ENCODE results near the gene NR2F2. TPM values are rescaled to one million over a fixed set of nuclear protein-coding genes. Genes with fewer than 3 reads are reported as not detected.
"Not testable (repeated sequence)": the region's sequence is repeated elsewhere in the genome, so short reads cannot be mapped to it uniquely, and the experiment has no call there.

The NR2F2 gene
- total RNA-seq, 2 experiments from 2014 or later: not detected

DNA sequence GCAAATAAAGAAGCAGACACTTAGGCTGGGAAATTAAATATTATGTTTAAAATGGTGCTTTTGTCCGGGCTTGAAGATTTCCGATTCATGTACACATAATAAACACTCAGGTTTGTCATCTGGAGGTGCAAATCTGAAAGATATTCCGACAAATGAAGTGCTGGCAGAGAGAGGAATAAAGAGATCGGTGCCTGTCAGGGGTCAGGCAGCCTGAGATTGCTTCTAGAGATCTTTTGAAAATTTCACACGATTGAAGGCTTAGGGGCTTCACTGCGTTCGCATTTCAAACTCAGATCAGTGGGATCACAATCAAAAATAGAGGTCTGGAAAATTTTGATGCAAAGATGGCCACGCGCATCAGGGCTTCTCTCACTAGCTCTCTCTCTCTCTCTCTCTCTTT, 33.2 kb downstream of the NR2F2 start:
- no peak for DNase-seq
- Mint-ChIP-seq H3K4me3 (no peak overlapping the region), H3K9me3 (ENCODE audit: insufficient read depth) (no peaks in the 10 kb centered on the region), H3K4me1 (ENCODE audit: low read depth) (peaks cover 2% of the 10 kb centered on the region), H3K36me3 (ENCODE audit: low read depth) (peaks cover 9% of the 10 kb centered on the region), H3K27ac (no peak overlapping the region), H3K27me3 (ENCODE audit: low read depth) (peaks cover 87% of the 10 kb centered on the region)
- ChIA-PET CTCF (interaction anchor here (1.1 to 1.4 kb wide), 2 partner anchors 37 to 47 kb away, joined by 3 to 5 read pairs; no protein-coding TSS in a partner anchor), POLR2A (no interaction called here)
- no peak for ATAC-seq

DNA sequence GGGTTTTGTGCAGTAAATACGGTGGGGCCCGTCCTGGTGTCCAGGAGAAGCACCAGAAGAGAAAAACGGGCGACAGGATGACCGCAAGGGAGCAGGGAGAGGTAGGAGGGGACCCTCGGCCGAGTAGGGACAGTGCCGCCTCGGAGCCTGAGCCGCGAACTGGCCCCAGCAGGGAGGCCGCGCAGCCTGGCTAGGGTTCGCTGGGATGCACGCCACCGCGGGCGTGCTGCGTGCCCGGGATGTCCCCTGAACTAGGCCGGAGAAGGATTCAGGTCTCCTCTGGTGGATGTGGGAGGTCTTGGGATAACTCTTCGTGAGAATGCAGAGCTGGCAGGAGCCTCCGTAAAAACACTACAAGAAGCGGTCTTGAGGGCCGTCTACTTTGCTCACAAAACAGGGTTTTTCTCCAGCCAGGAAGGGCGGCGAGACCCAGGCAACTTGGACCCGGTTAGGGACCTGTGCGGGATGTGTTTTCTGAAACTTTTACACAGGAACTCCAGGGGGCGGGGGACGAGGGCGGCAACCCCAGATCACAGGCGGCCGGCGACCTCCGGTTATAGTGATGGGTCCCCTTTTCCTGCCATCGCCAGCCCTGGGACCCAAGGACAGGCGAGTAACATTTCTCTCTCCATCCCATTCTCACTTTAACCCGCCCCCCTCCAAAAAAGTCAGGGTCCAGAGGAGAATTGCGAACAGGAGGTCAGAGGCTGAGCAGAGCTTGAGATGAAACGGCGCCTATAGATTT, 35.5 kb downstream of the NR2F2 start:
- POLR2A ChIA-PET: no interaction called here
- H3K36me3 Mint-ChIP-seq (ENCODE audit: low read depth): peaks cover 9% of the 10 kb centered on the region
- peaks cover 88% of the 10 kb centered on the region for H3K27me3 Mint-ChIP-seq (ENCODE audit: low read depth)
- ATAC-seq (no peak), DNase-seq (no peak)
- no peaks in the 10 kb centered on the region for H3K9me3 Mint-ChIP-seq (ENCODE audit: insufficient read depth)
- no peaks in the 10 kb centered on the region for H3K4me1 Mint-ChIP-seq (ENCODE audit: low read depth)
- H3K4me3 Mint-ChIP-seq: no peak overlapping the region
- no peak overlapping the region for H3K27ac Mint-ChIP-seq
- CTCF ChIA-PET: interaction anchor here (1.1 to 2.2 kb wide), 2 partner anchors 8 to 25 kb away, joined by 3 to 10 read pairs; no protein-coding TSS in a partner anchor

DNA sequence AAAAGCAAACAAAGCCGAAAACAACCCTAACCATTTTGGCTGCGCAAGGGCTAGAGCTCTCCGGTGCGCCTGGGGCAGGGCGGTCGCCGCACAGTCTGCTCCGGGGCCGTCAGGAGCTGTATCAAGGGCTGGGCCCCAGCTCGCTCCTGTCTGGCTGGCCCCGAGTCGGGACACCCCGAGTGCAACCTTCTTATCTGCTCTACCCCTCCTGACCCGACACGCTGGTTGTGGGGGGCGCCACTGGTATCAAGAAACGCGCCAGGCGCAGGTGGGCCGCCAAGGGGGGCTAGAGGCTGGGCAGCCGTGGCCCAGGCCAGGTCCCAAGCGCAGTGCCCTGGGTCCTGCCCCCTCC, 36.0 kb downstream of the NR2F2 start:
- peaks cover 9% of the 10 kb centered on the region for H3K36me3 Mint-ChIP-seq (ENCODE audit: low read depth)
- H3K4me3 Mint-ChIP-seq: no peak overlapping the region
- no peak for ATAC-seq

GRCh38 chr15:96367311-96368200, 37.1 kb downstream of the NR2F2 start:
- Mint-ChIP-seq H3K27me3 (ENCODE audit: low read depth) (peaks cover 74% of the 10 kb centered on the region), H3K36me3 (ENCODE audit: low read depth) (peaks cover 7% of the 10 kb centered on the region), H3K27ac (no peak overlapping the region), H3K4me3 (peak overlapping the region; percentile 4), H3K4me1 (ENCODE audit: low read depth) (no peaks in the 10 kb centered on the region), H3K9me3 (ENCODE audit: insufficient read depth) (no peaks in the 10 kb centered on the region)
- ATAC-seq: no peak
- DNase-seq: no peak
- CTCF ChIA-PET: interaction anchor here (2.2 kb wide), 1 partner anchor 10 kb away, joined by 10 read pairs; no protein-coding TSS in a partner anchor
- POLR2A ChIA-PET: no interaction called here

More for the DNA sequence above, 36.0 kb downstream of the NR2F2 start:
- Mint-ChIP-seq H3K9me3 (ENCODE audit: insufficient read depth) (no peaks in the 10 kb centered on the region), H3K27me3 (ENCODE audit: low read depth) (peaks cover 83% of the 10 kb centered on the region), H3K27ac (no peak overlapping the region), H3K4me1 (ENCODE audit: low read depth) (no peaks in the 10 kb centered on the region)
- DNase-seq: no peak
- CTCF ChIA-PET: interaction anchor here (1.1 to 2.2 kb wide), 2 partner anchors 9 to 26 kb away, joined by 3 to 10 read pairs; no protein-coding TSS in a partner anchor
- POLR2A ChIA-PET: no interaction called here

DNA sequence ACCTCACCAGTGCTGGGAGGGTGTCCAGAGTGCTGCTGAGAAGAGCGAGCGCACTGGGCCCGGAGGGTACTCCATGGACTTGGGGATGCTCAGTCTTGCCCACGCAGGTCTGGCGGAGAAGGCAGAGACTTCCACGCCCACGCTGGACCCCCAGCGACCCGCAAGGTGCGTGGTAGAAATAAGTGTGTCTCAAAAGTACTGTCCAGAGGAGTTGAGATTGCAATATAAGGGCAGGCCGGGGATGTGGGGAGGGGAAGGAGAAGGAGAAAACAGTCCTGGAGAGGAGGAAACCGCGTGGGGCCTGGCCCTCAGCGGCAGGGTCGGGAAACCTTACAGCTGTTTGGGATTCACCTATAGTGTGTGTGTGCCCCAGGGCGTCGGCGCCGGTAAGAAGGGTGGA, 38.9 kb downstream of the NR2F2 start:
- Mint-ChIP-seq H3K27me3 (ENCODE audit: low read depth) (peaks cover 56% of the 10 kb centered on the region), H3K4me1 (ENCODE audit: low read depth) (no peaks in the 10 kb centered on the region), H3K9me3 (ENCODE audit: insufficient read depth) (no peaks in the 10 kb centered on the region), H3K36me3 (ENCODE audit: low read depth) (peaks cover 3% of the 10 kb centered on the region), H3K4me3 (no peak overlapping the region), H3K27ac (no peak overlapping the region)
- ChIA-PET POLR2A (no interaction called here), CTCF (no interaction called here)
- no peak for DNase-seq
- no peak for ATAC-seq

DNA sequence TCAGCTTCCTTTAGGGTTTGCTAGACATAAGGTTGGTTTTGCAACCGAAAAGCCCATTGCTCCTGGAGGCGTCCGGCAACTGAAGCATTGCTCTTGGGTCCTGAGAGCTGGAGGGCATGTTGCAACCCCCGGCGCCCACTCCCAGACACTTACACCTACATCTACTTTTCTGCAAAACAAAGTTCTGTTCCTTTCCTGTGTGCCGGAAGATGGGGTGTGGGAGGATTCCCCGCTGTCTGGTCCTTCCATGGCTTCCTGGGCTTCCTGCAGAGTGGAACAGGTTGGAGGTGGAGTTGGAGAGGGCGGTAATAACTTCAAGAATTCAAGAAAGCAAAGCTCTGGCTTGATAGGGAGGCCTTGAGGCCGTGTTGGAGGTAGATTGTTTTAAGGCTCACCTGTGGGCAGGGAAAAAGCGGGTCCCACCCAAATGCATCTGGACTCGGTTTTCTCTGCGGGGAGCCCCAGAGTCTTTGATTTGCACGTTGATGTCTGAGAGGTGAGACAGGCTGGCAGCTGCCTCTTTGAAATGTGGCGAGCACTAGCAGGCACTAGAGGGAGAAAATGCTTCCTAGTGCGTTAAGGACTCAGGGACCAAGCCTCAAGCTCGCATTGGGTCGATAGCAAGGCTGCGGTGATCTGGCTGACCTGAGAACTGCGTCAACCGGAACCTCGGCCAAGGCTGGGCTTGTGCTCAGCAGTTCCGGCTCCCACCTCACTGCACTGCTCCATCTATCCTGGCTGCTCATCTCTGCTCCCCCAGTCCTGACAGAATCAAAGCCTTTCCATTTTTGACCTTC, 39.5 kb downstream of the NR2F2 start:
- DNase-seq (no peak), ATAC-seq (no peak)
- H3K27ac Mint-ChIP-seq: no peak overlapping the region
- H3K9me3 Mint-ChIP-seq (ENCODE audit: insufficient read depth): no peaks in the 10 kb centered on the region
- no peak overlapping the region for H3K4me3 Mint-ChIP-seq
- peaks cover 3% of the 10 kb centered on the region for H3K36me3 Mint-ChIP-seq (ENCODE audit: low read depth)
- peaks cover 50% of the 10 kb centered on the region for H3K27me3 Mint-ChIP-seq (ENCODE audit: low read depth)
- ChIA-PET POLR2A (no interaction called here), CTCF (interaction anchor here (0.9 kb wide), 1 partner anchor 12 kb away, joined by 4 read pairs; no protein-coding TSS in a partner anchor)
- H3K4me1 Mint-ChIP-seq (ENCODE audit: low read depth): no peaks in the 10 kb centered on the region

- no peak overlapping the region for H3K4me3 Mint-ChIP-seq
- ATAC-seq (no peak), DNase-seq (no peak)
- peaks cover 3% of the 10 kb centered on the region for H3K9me3 Mint-ChIP-seq (ENCODE audit: insufficient read depth)
- ChIA-PET CTCF (no interaction called here), POLR2A (no interaction called here)
- no peak overlapping the region for H3K27ac Mint-ChIP-seq
- peaks cover 26% of the 10 kb centered on the region for H3K27me3 Mint-ChIP-seq (ENCODE audit: low read depth)
- H3K4me1 Mint-ChIP-seq (ENCODE audit: low read depth): no peaks in the 10 kb centered on the region
- peaks cover 2% of the 10 kb centered on the region for H3K36me3 Mint-ChIP-seq (ENCODE audit: low read depth)
These were observed 42.1 kb downstream of the NR2F2 start for GRCh38 chr15:96372554-96372953.

DNA sequence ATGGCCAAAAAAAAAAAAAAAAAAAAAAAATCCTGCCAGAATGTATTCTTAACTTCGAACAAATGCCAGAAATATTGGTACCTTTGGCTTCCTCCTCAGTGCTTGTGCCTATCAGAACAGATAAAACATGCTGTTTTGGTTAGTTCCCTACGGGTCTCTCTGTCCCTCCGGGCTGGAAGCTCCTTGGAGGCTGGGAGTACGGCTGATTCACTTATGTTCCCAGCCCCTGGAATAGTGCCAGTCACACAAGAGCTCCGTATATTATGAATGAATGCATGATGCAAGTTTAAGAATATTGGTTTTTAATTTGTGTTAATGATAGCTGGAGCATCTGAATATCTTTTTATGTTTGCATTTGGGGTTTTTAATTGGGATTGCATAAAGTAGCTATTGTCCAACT, 44.0 kb downstream of the NR2F2 start:
- POLR2A ChIA-PET: interaction anchor here (0.6 kb wide), 1 partner anchor 459 kb away, joined by 3 read pairs; no protein-coding TSS in a partner anchor

DNA sequence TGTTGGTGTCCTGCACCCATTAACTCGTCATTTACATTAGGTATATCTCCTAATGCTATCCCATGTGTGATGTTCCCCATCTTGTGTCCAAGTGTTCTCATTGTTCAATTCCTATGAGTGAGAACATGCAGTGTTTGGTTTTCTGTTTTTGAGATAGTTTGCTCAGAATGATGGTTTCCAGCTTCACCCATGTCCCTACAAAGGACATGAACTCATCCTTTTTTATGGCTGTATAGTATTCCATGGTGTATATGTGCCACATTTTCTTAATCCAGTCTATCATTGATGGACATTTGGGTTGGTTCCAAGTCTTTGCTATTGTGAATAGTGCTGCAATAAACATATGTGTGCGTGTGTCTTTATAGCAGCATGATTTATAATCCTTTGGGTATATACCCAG, 49.1 kb downstream of the NR2F2 start:
- H3K4me3 Mint-ChIP-seq; H3K27me3 Mint-ChIP-seq (ENCODE audit: low read depth); CTCF ChIA-PET; DNase-seq; POLR2A ChIA-PET; H3K36me3 Mint-ChIP-seq (ENCODE audit: low read depth); ATAC-seq; H3K9me3 Mint-ChIP-seq (ENCODE audit: insufficient read depth); H3K27ac Mint-ChIP-seq; H3K4me1 Mint-ChIP-seq (ENCODE audit: low read depth): not testable (repeated sequence)

More for the DNA sequence above, 44.0 kb downstream of the NR2F2 start:
- peaks cover 3% of the 10 kb centered on the region for H3K9me3 Mint-ChIP-seq (ENCODE audit: insufficient read depth)
- no peaks in the 10 kb centered on the region for H3K36me3 Mint-ChIP-seq (ENCODE audit: low read depth)
- no peaks in the 10 kb centered on the region for H3K4me1 Mint-ChIP-seq (ENCODE audit: low read depth)
- no peak overlapping the region for H3K4me3 Mint-ChIP-seq
- peaks cover 12% of the 10 kb centered on the region for H3K27me3 Mint-ChIP-seq (ENCODE audit: low read depth)
- no peak overlapping the region for H3K27ac Mint-ChIP-seq
- DNase-seq (no peak), ATAC-seq (no peak)
- CTCF ChIA-PET: no interaction called here

DNA sequence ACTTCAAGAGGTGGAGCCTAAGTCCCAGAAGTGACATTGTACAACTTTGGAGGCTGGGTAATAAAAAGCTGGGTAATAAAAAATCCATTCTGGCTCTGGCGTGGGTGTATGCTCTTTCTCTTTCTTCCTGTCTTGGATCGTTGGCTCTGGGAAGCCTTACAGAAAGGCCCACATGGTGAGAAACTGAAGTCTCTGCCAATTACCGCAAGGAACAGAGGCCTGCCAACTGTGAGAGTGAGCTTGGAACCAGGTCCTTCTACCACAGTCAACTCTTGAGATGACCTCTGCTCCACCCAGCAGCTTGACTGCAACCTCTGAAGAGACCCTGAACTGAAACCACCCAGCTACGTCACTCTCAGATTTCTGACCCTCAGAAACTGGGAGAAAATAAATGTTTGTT, 51.0 kb downstream of the NR2F2 start:
- POLR2A ChIA-PET: no interaction called here
- H3K9me3 Mint-ChIP-seq (ENCODE audit: insufficient read depth): peaks cover 7% of the 10 kb centered on the region
- CTCF ChIA-PET: no interaction called here
- ATAC-seq (no peak), DNase-seq (no peak)
- no peaks in the 10 kb centered on the region for H3K27me3 Mint-ChIP-seq (ENCODE audit: low read depth)
- H3K27ac Mint-ChIP-seq: no peak overlapping the region
- no peak overlapping the region for H3K4me3 Mint-ChIP-seq
- no peaks in the 10 kb centered on the region for H3K36me3 Mint-ChIP-seq (ENCODE audit: low read depth)
- H3K4me1 Mint-ChIP-seq (ENCODE audit: low read depth): no peaks in the 10 kb centered on the region

DNA sequence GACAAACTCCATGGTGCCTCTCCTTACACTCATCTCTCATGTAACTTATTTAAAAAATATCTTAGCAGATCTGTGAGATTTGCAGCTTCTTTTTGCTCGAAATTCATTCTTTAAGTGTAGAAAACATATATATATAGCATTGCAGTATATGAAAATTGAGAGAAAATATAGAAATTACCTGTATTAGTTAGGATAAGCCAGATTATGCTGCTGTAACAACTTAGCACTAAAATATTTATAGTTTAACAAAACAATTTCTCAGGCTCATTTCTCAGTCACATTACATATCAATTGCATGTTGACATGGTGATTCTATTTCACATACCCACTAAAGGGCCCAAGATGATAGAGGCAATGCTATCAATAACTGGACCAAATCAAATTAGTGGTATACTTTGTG, 54.7 kb downstream of the NR2F2 start:
- H3K27me3 Mint-ChIP-seq (ENCODE audit: low read depth): no peaks in the 10 kb centered on the region
- no peak overlapping the region for H3K27ac Mint-ChIP-seq
- peaks cover 4% of the 10 kb centered on the region for H3K9me3 Mint-ChIP-seq (ENCODE audit: insufficient read depth)
- H3K36me3 Mint-ChIP-seq (ENCODE audit: low read depth): no peaks in the 10 kb centered on the region
- ATAC-seq (no peak), DNase-seq (no peak)
- no peaks in the 10 kb centered on the region for H3K4me1 Mint-ChIP-seq (ENCODE audit: low read depth)
- CTCF ChIA-PET: no interaction called here
- no peak overlapping the region for H3K4me3 Mint-ChIP-seq
- POLR2A ChIA-PET: no interaction called here
